ENCODE results near the gene GRAP.
"Not testable (repeated sequence)": the region's sequence is repeated elsewhere in the genome, so short reads cannot be mapped to it uniquely, and the experiment has no call there.

The GRAP gene

DNA sequence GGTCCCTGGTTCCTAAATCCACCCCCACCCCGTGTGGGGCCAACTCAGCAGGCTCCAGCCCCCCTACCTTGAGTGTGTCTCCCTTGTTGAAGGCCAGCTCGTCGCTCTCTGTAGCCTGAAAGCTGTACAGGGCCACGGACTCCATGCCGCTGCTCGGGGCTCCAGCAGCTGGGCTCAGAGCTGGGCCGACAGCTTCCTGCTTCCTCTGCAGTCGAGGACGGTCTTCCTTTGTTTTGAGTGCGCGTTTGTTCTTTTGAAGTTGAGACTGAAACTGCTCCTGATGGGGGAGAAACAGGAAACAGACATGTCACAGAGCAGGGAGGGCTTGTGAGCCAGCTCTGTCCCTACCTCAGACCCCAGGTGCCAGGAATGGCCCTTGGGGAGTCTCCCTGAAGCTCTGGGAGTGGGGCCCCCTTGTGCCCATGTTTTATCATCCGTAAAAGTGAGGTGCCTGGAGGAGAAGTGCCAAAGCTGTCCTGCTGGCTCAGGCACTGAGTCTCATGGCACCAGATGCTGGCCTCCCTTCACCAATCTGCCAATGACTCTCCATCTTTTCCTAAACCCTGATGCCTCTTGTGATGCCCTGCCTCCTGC, at the start of gene GRAP:
GRAP (minus strand) TSS at position 176 of the 594 bp plus-strand sequence; CDS start at position 145, 31 bp downstream.
- DNase-seq = not testable (repeated sequence)

DNA sequence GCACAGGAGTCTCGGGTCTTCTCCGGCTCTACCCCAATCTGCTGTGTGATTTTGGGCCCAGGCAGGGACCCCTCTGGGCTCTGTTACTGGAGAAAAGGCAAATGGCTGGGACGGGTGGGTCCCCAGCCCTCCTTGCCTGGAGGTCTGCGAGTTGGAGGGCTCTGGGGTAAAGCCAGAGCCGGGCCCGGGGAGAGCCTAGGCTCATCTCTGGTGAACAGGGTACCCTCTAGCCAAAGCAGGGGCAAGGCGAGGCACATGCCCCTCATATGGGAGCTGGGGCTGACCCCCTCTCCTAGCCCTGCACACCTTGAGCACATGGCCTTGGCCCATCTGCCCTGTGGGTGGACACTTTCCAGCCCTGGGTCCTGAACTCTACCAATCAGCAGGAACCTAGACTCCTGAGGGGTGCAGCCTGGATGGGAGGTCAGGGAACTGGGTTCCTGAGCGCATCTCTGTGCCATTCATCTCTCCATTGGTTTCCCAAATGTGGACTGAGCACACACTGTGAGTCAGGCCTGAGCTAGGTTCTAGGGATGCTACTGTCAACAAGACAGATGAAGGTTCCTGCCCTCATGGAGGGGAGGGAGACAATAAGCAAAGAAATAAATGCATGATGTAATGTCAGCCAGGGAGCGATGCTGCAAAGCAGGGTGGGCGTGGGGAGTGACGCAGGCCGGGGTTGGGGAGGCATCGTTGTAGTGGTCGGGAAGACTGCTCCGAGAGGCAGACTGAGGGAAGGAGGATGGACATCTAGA, 47.1 kb upstream of the GRAP start:
- not testable (repeated sequence) for DNase-seq

DNA sequence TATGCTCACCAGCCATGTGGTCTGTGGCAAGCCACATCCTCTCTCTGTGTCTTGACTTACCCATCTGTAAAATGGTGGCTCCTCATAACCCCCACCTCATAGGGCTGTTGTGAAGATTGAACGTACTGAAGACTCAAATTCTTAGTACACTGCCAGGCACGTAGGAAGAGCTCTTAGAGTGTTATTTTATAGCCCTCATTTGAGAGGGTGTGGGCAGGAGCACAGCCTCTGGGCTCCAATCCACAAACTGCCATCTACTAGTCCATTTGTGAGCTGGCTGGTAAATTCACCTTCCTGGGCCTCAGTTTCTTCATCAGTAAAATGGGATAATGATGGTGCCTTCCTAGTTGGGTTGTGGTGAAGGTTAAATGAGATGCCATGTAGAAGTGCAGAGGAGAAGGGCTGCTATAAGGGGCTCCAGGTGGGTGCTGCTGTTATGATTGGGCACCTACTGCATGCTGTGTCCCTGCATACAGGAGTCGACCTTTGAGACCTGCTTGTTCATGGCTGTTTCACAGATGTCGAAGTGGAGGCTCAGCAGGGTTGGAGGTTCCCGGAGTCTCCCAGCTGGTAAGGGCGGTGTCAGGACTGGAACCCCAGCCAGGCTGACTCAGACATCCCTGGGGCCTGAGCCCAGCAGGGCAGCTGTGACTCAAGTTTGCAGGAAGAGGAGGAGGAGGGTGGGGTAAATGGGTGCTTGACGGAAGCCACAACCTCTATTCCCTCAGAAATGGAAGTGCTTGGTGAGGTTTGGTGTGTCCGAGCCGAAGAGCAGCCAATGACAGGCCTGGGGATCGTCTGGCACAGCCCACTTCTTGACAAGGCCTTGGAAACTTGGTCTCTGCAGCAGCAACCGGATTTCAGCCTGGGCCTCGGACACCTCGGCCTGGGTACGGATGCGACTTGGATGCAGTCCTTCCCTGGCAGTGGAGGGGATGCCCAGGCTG, 46.3 kb upstream of the GRAP start:
- DNase-seq = not testable (repeated sequence)

DNA sequence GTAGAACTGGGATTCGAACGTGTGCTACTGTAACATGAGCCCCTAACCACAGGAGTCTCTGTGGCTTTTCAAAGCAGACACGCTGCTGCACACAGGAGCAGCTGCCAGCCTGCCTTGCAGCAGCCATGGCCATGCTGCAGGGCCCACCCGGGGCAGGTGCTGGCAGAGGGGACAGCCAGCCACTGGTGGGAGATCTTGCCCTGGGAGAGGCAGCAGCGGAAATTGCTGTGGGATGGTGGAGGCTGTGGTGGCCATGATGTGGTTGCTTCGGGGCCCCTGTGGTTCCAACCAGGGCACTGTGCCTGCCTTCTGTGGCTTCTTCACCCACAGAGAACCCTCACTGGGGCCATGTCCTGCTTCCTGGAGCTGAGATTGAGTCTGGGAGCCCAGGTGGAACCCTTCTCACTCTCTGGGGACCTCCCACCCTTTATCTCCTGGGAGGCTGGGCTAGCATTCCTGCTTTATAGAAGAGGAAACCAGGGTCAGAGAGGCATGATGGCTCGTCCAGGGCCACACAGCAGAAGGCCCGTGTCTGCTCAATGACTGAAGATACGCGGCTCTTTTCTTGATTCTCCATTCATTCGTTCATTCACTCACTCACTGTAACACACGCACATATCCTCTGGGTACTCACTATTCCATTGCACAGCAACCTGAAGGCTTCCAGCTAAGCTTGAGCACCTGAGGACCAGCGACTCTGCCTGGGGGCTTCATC, 43.5 kb upstream of the GRAP start:
- DNase-seq = not testable (repeated sequence)

DNA sequence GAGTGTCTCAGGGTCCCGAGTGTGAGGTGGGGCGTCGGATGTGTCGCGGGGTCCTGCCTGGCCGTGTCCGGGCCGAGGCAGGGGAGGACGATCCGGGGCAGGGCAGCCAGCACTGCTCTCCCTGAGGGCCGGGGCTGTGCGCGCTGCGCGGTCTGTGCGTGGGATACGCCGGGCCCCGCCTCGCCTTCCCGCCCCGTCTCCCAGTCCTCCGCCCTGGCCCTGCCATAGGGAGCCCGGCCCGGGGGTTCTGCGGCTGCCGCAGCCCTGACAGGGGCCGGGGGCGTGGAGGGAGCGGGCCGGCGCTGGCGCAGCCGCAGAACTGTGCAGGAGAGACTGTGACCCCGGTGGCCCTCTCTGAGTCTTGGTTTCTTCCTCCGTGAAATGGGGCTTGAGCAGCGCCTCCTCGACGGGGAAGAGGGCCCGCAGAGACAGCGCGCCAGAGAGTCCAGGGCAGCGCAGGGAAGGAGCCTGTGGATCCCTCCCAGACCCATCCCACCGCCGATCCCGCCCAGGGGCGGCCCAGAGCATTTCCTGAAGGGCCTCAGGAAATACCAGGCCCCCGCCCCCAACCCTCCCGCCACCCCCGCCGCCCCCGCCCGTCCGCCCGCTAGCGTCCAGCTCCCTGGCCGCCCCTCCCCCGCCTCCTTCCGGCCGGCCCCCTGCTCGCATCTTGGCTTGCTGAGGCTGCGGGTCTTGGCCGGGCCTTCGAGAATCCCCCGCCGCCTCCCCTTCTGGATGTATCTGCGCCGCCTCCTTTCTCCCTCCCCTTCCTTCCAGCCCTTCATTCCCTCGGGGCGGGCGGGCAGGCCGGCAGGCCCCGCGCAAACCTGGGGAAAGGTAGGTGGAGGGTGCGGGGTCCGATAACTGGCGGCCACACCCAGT, 42.3 kb upstream of the GRAP start:
- DNase-seq = not testable (repeated sequence)

DNA sequence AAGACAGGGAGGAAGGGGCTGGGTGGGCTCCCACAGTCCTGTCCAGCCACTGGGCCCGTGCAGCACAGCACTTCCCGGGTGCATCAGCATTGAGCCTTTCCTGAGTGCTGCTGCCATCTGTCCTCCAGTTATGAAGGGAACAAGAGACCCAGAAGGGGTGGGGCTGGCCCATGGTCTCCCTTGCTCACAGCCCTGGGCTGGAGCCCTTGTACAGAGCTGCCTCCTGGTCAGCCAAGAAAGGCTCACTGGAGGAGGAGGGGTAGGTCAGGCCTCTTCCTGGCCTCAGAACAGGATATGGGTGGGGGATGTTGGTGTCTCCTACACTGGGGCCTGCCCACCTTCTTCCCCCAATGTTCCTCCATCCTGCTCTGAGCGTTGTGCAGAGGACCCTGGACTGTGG, 30.6 kb upstream of the GRAP start:
- DNase-seq = not testable (repeated sequence)

DNA sequence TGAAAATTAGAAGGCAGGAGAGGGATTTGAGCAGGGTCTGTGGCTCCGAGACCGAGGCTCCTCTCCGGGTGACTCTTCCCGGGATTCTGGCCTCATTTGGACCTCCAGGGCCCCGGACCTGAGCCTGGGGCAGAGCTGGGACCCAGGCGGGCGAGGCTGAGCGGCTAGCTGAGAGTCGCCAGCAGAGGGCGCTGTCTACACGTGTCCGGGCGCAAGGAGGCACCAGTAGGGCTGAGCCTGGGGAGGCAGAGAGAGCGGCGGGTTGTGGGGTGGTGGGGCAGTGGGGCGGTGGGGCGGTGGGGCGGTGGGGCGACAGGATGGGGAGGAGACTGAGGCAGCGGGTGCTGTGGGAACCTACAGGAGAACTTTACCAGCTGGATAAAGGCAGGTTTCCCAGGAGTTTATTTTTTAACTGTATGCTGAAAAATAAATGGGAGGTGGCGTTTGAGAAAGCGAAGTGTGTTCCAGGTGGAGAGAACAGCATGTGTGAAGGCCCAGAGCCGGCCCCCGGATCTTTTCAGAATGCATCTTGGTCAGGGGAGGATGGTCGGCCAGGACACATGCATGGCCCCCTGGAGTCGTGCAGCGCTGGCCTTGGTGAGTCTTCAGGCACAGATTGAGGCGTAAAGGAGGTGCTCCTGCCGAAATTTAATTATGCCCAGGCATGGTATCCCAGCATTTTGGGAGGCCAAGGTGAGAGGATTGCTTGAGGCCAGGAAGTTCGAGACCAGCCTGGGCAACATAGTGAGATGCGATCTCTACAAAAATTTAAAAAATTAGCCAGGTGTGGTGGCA, 29.8 kb upstream of the GRAP start:
- not testable (repeated sequence) for DNase-seq

DNA sequence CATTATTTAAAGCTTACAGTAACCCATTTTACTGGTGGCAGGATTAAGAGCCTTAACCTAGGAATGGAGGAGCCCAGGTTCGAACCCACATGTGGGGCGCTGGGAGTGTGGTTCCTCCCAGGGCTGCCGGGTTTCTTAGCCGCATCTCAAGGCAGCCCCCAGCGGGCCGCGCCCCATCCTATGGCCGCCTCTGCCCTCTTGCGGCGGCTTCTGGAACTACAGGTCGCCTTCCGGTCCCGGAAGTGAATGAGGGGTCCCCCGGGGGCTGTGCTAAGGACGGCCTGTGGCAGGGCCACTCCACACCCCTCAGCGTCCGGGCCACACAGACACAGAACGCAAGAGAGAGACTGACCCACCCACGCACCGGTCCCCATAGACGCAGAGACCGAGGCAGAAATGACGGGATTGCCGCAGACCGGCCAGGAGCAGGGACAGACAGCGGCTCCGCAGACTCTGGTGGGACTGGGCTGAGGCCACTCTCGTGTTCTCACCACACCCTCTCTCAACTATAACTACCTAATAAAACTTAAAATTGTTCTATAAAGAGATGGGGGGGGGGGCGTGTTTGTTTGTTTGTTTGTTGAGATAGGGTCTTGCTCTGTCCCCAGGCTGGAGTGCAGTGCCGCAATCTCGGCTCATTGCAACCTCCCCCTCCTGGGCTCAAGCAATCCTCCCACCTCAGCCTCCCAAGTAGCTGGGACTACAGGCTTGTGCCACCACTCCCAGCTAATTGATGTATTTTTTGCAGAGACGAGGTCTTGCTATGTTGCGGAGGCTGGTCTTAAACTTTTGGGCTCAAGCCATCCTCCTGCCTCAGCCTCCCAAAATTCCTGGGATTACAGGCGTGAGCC, 23.8 kb upstream of the GRAP start:
- DNase-seq = not testable (repeated sequence)

DNA sequence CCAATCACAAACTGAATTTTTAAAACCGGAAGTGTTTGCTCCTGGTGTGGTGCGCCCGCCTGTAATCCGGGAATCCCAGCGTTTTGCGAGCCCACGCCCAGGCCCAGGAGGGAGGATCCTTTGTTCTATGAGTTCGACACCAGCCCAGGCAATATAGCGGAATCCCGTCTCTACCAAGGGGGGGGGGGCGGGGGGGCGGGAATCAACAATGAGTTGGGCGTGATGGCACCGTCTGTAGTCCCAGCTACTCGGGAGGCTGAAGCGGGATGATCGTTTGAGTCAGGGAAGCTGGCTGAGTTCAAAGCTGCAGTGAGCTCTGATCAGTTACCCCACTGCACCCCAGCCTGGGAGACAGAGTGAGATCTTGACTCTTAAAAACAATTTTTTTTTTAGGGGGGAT, 17.6 kb upstream of the GRAP start:
- DNase-seq = not testable (repeated sequence)

DNA sequence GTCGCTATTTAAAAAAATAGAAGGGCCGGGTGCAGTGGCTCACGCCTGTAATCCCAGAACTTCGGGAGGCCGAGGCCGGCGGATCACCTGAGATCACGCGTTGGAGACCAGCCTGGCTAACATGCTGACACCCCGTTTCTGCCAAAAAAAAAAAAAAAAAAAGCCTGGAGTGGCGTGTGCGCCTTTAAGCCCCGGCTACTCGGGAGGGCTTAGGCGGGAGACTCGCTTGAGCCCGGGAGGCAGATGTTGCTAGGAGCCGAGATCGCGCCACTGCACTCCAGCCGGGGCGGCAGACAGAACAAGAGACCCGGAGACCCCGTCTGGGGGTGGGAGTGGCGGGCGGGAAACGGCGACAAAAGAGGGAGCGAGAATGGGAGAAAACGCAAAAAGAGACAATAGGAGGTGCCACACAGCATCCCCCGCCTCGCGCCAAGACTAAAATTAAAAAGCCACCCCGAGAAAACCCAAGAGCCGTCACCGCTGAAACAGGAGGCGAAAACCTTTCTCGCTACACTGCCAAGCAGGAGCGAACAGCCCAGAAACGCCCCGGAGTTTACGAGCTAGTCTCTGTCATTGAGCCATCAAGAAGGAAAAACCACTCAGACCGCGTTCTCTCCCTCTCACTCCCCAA, 16.7 kb upstream of the GRAP start:
- not testable (repeated sequence) for DNase-seq

DNA sequence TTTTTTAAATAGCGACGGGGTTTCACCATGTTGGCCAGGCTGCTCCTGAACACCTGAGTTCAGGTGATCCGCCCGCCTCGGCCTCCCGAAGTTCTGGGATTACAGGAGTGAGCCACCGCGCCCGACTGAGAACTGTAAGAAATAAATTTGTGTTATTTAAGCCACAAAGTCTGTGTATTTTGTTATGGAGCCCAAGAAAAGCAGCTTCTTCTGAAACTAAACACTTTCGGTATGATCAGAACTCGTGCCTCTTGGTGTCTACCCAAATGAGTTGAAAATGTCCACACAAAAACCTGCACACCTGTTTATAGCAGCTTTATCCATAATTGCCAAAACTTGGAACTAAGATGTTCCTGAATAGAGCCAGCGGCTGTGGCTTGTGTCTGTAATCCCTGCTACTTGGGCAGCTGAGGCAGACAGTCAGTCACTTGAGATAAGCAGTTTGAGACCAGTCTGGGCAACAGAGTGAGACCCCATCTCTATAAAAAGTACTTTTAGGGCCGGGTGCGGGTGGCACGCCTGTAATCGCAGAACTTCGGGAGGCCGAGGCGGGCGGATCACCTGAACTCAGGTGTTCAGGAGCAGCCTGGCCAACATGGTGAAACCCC, 16.1 kb upstream of the GRAP start:
- not testable (repeated sequence) for DNase-seq

DNA sequence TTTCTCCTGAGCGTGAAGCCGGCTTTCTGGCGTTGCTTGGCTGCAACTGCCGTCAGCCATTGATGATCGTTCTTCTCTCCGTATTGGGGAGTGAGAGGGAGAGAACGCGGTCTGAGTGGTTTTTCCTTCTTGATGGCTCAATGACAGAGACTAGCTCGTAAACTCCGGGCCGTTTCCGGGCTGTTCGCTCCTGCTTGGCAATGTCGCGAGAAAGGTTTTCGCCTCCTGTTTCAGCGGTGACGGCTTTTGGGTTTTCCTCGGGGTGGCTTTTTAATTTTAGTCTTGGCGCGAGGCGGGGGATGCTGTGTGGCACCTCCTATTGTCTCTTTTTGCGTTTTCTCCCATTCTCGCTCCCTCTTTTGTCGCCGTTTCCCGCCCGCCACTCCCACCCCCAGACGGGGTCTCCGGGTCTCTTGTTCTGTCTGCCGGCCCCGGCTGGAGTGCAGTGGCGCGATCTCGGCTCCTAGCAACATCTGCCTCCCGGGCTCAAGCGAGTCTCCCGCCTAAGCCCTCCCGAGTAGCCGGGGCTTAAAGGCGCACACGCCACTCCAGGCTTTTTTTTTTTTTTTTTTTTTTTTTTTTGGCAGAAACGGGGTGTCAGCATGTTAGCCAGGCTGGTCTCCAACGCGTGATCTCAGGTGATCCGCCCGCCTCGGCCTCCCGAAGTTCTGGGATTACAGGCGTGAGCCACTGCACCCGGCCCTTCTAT, 15.4 kb upstream of the GRAP start:
- not testable (repeated sequence) for DNase-seq

DNA sequence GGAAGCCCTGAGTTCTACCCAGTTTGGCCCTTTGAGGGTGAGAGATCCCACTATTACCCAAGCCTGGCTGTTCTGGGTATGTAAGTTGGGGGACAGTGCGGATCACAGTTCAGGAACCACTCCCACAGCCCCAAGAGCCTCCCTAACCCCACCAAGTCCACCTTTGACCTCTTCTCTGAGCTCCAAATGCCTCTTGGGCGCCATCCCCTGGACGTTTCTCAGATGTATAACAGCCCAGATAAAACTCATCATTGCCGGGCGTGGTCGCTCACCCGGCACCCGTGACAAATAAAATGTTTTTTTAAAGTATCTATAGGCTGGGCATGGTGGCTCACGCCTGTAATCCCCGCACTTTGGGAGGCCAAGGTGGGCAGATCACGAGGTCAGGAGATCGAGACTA, 8.7 kb upstream of the GRAP start:
- not testable (repeated sequence) for DNase-seq

DNA sequence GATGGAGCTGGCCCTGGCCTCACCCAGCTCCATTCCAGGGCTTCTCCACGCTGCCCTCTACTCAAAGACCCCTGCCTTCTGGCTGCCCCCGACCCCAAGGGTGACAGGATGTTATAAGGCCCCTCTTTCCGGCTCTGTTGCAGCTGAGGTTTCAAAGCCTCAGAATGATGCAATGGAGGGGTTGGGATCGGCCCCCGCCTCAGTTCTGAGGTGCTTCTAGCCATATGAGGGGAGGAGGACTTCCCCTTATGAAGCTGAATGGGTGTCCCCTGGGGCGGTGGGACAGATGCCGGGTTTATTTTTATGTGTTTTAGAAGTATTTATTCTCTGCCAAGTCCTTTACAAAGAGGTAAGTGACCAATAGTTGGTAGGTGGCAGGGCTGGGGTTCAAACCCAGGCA, 2.1 kb upstream of the GRAP start:
- not testable (repeated sequence) for DNase-seq

DNA sequence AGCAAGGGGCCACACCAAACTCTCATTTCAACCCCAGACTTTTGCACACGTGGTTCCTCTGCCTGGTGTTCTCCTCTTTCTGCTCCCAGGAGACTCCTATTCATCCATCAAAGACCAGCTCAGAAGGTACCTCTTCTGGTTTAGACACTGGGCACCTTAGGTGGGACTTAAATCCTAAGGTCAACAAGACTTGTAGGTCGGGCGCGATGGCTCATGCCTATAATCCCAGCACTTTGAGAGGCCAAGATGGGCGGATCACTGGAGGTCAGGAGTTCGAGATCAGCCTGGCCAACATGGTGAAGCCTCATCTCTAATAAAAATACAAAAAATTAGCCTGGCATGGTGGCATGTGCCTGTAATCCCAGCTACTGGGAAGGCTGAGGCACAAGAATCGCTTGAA, 753 bp upstream of the GRAP start:
- DNase-seq = not testable (repeated sequence)

DNA sequence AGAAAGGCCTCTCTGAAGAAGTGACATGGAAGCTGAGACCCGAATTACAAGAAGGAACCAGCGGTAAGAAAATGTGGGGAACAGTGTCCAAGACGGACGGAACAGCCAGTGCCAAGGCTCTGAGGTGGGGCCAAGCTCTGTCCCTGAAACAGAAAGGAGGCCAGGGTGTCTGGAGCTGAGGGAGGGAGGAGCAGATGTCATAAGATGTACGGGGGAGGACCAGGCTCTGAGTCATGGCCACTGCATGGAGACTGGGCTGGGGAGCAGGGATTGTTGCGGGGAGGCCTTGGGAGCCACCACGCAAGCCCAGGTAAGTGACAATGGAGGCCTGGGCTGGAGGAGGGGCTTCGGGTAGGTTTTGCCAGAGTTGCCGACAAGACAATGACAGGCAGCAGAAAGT, 2.1 kb downstream of the GRAP start:
- DNase-seq = not testable (repeated sequence)

DNA sequence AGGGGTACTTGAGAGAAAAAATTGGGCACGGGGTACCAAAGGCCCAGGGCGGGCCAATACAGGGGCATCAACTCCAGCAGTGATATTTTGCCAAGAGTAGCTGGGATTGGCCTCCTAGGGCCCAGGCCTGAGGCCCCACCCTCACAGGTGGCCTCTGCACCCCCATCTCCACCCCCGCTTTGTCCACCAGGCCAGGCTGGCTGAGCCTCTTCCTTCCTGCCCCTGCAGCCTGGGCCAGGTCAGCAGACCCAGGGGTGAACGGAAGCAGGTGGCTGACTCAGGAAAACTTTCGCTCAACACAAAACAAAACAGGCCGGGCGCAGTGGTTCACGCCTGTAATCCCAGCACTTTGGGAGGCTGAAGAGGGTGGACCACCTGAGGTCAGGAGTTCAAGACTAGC, 3.7 kb downstream of the GRAP start:
- not testable (repeated sequence) for DNase-seq

DNA sequence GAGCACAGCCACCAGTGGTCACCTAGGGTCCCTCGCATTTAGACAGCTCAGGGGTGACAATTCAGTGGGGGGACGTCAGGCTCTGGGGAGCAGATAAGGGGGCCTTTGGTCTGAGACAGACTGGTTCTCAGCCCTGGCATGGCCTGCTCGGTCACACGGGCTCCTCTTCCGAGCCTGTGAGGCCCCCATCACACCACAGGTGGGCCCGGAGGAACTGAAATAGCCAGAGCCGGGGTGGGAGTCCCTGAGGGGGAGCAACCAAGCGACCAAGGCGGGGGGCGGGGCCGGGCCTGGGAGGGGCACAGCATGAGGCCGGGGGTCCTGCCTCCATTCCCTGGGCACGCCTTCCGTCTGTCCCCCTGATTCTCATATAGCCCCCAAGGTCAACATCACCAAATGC, 4.4 kb downstream of the GRAP start:
- not testable (repeated sequence) for DNase-seq

Measured in GOT3 (cell line).